Loucy (cell line): Measurements from ENCODE around the gene ATP10A.

Source experiments
- EZH2phosphoT487 ChIP-seq: fragments of 200-600 bp; IDR thresholded peaks from 2 replicates; pipeline ENCODE4 v1.6.1; 2018; ENCODE audit warnings: antibody characterized with exemption, mild to moderate bottlenecking, moderate library complexity, borderline replicate concordance
- TF ChIP-seq, protein P1 (sequence below): fragments of 200-600 bp; sonication (generic); conservative IDR thresholded peaks from 2 replicates; pipeline ENCODE4 v1.5.1; 2014; ENCODE audit warnings: mild to moderate bottlenecking, antibody characterized with exemption, low read length

DNA sequence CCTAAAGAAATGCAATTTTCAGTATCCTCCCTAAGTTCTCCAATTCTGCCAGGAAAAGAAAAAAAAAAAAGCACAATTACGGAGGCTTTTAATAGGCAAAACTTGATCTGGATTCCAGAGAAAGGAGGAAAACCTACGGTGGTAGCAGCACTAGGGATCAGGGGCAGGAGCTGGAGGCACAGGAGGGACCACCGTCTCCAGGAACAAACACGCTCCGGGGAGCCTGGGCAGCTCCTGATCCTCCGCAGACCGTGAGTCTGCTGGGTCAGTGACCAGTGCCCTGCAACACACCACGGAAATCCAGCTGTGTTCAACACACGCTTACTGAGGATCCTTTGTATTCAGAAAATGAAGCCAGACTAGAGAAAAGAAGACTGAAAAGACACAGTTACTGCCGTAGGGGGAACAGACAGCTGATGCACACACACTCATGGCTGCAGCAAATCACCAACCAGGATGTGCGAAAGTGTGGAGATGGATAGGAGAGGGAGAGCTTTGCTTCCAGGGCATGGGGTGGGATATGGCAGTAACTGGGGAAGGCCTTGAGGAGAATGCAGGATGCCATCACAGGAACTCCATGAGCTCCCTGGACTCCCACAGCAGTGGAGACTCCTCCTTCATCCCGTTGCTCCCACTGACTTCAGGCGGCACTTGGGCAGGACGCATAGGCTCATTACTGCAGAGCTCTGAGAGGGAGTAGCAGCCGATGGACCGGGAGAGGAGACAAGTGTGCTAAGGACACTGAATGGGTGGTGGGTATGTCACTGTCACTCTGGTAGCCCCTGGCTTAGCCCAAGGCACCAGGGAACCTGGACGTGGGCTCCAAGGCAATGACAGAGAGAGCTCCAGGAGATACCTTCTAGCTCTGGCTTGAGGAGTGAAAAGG is 167.0 kb downstream of the ATP10A start:
- TF ChIP-seq, protein P1, sequence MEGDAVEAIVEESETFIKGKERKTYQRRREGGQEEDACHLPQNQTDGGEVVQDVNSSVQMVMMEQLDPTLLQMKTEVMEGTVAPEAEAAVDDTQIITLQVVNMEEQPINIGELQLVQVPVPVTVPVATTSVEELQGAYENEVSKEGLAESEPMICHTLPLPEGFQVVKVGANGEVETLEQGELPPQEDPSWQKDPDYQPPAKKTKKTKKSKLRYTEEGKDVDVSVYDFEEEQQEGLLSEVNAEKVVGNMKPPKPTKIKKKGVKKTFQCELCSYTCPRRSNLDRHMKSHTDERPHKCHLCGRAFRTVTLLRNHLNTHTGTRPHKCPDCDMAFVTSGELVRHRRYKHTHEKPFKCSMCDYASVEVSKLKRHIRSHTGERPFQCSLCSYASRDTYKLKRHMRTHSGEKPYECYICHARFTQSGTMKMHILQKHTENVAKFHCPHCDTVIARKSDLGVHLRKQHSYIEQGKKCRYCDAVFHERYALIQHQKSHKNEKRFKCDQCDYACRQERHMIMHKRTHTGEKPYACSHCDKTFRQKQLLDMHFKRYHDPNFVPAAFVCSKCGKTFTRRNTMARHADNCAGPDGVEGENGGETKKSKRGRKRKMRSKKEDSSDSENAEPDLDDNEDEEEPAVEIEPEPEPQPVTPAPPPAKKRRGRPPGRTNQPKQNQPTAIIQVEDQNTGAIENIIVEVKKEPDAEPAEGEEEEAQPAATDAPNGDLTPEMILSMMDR: no peak
- TF ChIP-seq EZH2phosphoT487: no peak
